HG03575 (cell line): Measurements from ENCODE around the gene INTS4.

Experiments used
- ATAC-seq: cut with Tn5 transposase; IDR thresholded peaks from one replicate; pipeline ENCODE4 v1.9.1; 2021; ENCODE audit not compliant: unreplicated experiment, insufficient number of reproducible peaks, low FRiP score; ENCODE audit errors: extremely low read depth

INTS4 gene

GRCh38 chr11:77842441-77843121 is 151.9 kb downstream of the INTS4 start:
- no peak for ATAC-seq

DNA sequence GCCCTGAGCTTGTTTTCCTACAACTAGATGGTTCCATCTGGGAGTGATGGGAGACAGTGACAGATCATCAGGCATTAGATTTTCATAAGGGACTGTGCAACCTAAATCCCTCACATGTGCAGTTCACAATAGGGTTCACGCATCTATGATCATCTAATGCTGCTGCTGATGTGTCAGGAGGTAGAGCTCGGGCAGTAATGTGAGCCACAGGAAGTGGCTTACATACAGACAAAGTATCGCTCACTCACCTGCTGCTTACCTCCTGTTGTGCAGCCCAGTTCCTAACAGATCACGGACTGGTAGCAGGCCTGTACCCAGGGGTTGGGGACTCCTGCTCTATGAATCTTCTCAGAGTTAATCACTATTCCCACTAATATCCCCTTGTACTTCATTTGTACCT is 161.2 kb downstream of the INTS4 start:
- no peak for ATAC-seq

DNA sequence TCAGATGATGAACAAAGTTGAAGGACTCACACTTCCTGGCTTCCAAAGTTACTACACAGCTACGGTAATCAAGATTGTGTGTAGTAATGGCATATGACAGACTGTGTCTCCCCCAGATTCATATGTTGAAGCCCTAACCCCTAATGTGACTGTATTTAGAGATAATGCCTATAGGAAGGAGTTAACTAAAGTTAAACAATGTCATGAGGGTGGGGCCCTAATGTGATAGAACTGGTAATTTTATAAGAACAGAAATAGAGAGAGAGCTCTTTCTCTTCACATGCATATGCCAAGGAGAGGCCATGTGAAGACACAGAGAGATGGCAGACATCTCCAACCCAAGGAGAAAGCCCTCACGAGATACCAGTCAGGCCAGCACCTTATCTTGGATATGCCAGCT is 165.5 kb downstream of the INTS4 start:
- no peak for ATAC-seq
